Colonic mucosa (tissue), 4 donors: ENCODE measurements around the gene SPATS2L. TPM values are rescaled to one million over a fixed set of nuclear protein-coding genes. Genes with fewer than 3 reads are reported as not detected.

Source experiments
- DNase-seq: peaks from one replicate; pipeline ENCODE4 v3.0.0-alpha.2; 2020
- H3K27ac ChIP-seq: fragments of 200-600 bp; one replicate; pipeline ENCODE4 v1.8.0; 2021
- H3K27me3 ChIP-seq: fragments of 200-600 bp; one replicate; pipeline ENCODE4 v1.8.0; 2021
- H3K36me3 ChIP-seq: fragments of 200-600 bp; one replicate; pipeline ENCODE4 v1.8.0; 2021
- H3K4me1 ChIP-seq: fragments of 200-600 bp; one replicate; pipeline ENCODE4 v1.8.0; 2021; ENCODE audit warnings: mild to moderate bottlenecking
- H3K4me3 ChIP-seq: fragments of 200-600 bp; one replicate; pipeline ENCODE4 v1.8.0; 2021
- H3K9ac ChIP-seq, 2 donors: one replicate each; pipeline ENCODE4 v1.7.0; 2013; ENCODE audit warnings: control low read depth in 2 of 2, low read depth in 2 of 2, low read length in 2 of 2
- H3K9me3 ChIP-seq: fragments of 200-600 bp; one replicate; pipeline ENCODE4 v1.8.0; 2021
- CTCF ChIP-seq: fragments of 200-600 bp; IDR thresholded peaks from one replicate; pipeline ENCODE4 v1.8.0; 2022; ENCODE audit warnings: antibody characterized with exemption, mild to moderate bottlenecking
- intact Hi-C: fragments of 100-400 bp; cut with DNase I; formaldehyde crosslinking; loops from one replicate; pipeline ENCODE4 v1.14.1; 2022
- total RNA-seq, 2 donors: library from RNA; stranded (reverse); fragmentation: NEBNext Ultra II Directional in 1 of 2; extraction: Animal tissue kit (Norgen Biotek cat#: 25700) in 1 of 2; gene quantifications; one replicate each; pipeline ENCODE4 v1.2.1, GENCODE V29; 2021
- donor health status: healthy.
- donor health status: DM: no; HTN: no; CAD: no.
- donor health status: DM: no; HTN: no; CAD: no.

SPATS2L gene
- total RNA-seq, 2 donors from 2014 or later: 151 to 187 TPM

GRCh38 chr2:200302940-200303727, 3.4 kb upstream of the SPATS2L start:
- no peak for TF ChIP-seq CTCF
- H3K4me3 ChIP-seq: no peak overlapping the region
- H3K27ac ChIP-seq: no peak overlapping the region
- no peaks in the 10 kb centered on the region for H3K9me3 ChIP-seq
- no peaks in the 10 kb centered on the region for H3K27me3 ChIP-seq
- intact Hi-C loops: no loop called here
- no peak for DNase-seq
- no peaks in the 10 kb centered on the region for H3K36me3 ChIP-seq
- no peak overlapping the region for H3K9ac ChIP-seq
- H3K4me1 ChIP-seq: no peaks in the 10 kb centered on the region

DNA sequence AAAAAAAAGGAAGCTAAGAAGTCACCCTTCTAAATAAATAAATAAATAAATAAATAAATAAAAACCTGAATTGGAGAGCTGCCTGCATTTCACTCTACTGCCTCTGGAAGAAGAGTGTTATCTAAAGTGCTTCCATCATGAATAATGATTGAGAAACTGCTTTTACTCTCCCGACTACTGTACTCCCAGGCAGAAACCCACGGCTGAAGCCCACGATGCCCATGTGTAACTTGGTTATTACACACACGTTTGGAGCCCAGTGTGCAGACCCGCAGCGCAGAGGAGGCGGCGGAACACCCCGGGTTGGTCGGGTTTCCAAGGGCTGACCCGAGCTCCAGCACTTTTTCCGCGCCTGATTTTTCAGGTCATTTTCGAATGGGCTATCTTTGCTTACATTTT, 697 bp upstream of the SPATS2L start:
- no peak for TF ChIP-seq CTCF

DNA sequence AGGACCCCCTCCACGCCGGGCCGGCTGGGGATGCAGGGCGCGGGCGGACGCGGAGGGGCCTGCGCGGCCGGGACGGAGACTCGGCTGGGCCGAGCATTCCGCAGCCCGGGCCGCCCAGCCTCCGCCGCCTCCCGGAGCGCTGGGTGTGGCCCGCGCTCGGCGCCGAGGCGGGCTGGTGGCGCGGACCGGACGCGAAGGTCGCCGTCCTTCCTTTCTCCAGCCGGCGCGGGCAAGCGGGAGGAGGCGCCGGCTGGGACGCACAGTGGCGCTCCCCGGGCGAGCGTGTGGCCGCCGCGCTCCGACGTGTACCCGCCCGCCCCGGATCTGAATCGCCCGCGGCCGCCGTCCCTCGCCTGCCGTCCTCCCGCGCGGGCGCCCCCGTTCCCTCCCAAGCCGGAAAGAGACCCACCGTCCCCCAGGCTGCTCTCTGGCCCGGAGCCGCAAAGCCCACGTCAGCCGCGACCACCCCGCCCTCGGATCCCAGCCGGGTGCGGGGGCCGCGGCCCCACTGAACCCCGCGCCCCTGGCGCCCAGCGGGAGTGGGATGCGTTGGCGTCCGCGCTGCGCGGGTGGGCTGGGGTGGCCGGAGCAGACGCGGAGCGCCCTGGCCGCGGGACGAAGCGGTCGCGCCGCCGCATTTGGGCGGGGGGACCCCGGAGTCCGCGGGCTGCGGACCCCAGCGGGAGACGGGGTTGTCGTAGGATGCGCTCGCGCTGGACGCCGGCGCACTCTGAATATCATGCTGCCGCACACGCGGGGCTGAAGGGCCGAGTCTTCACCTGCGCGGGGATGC, 634 bp downstream of the SPATS2L start:
- no peaks in the 10 kb centered on the region for H3K36me3 ChIP-seq
- H3K4me3 ChIP-seq: peak overlapping the region; percentile 78
- no peaks in the 10 kb centered on the region for H3K27me3 ChIP-seq
- TF ChIP-seq CTCF: no peak
- H3K4me1 ChIP-seq: no peaks in the 10 kb centered on the region
- H3K9ac ChIP-seq: peak overlapping the region; percentile 84 to 90
- H3K9me3 ChIP-seq: no peaks in the 10 kb centered on the region
- DNase-seq: peak; percentile 44
- intact Hi-C loops: loop anchor here (5.0 kb wide), 2 partner anchors 165 to 325 kb away; no protein-coding TSS in a partner anchor
- H3K27ac ChIP-seq: peak overlapping the region; percentile 92

More for the DNA sequence above, 697 bp upstream of the SPATS2L start:
- Histone ChIP-seq H3K9me3 (no peaks in the 10 kb centered on the region), H3K9ac (peak overlapping the region; percentile 54 to 93), H3K27me3 (no peaks in the 10 kb centered on the region), H3K27ac (peak overlapping the region; percentile 92), H3K4me3 (peak overlapping the region; percentile 78), H3K4me1 (no peaks in the 10 kb centered on the region), H3K36me3 (no peaks in the 10 kb centered on the region)
- no peak for DNase-seq
- intact Hi-C loops: loop anchor here (5.0 kb wide), 2 partner anchors 167 to 323 kb away; no protein-coding TSS in a partner anchor

- Histone ChIP-seq H3K4me1 (no peaks in the 10 kb centered on the region), H3K9me3 (no peaks in the 10 kb centered on the region), H3K27me3 (no peaks in the 10 kb centered on the region), H3K9ac (peak overlapping the region; percentile 84 to 90), H3K27ac (peak overlapping the region; percentile 92), H3K36me3 (no peaks in the 10 kb centered on the region), H3K4me3 (peak overlapping the region; percentile 78)
- DNase-seq: no peak
- intact Hi-C loops: loop anchor here (5.0 kb wide), 2 partner anchors 164 to 326 kb away; no protein-coding TSS in a partner anchor
- TF ChIP-seq CTCF: no peak
Measured at GRCh38 chr2:200307724-200308545, 1.4 kb downstream of the SPATS2L start.
